Measurements from ENCODE around the gene RBMS1. TPM values are rescaled to one million over a fixed set of nuclear protein-coding genes. Genes with fewer than 3 reads are reported as not detected.
A peak's percentile ranks its signal among the peaks of the same experiment; 100 is the strongest.
"Not testable (repeated sequence)": the region's sequence is repeated elsewhere in the genome, so short reads cannot be mapped to it uniquely, and the experiment has no call there.

The RBMS1 gene
- total RNA-seq, 1 donor from 2014 or later: 136 TPM

DNA sequence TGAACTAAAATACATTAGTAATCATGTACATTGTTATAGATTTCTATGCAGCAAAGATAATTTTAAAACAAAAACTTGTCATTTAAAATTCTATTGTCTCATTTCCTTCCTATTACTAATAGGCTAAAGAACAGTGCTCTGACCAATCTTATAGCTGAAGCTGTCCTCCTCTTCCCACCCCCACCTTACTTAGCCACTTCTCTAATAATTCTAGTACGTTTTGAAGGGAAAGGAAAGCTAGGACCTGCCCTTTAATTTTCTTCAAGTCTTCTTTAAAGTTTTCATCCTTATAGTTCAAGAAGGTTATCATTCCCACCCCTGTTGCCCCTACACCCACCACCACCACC is 121.6 kb downstream of the RBMS1 start:
- peaks cover 5% of the 10 kb centered on the region for H3K36me3 Mint-ChIP-seq (ENCODE audit: low read depth, unreplicated experiment)
- peaks cover 11% of the 10 kb centered on the region for H3K27me3 Mint-ChIP-seq (ENCODE audit: unreplicated experiment)
- peak overlapping the region; percentile 95 for H3K27ac Mint-ChIP-seq (ENCODE audit: unreplicated experiment)
- H3K9me3 Mint-ChIP-seq (ENCODE audit: unreplicated experiment): no peaks in the 10 kb centered on the region
- TF ChIP-seq, protein P1, sequence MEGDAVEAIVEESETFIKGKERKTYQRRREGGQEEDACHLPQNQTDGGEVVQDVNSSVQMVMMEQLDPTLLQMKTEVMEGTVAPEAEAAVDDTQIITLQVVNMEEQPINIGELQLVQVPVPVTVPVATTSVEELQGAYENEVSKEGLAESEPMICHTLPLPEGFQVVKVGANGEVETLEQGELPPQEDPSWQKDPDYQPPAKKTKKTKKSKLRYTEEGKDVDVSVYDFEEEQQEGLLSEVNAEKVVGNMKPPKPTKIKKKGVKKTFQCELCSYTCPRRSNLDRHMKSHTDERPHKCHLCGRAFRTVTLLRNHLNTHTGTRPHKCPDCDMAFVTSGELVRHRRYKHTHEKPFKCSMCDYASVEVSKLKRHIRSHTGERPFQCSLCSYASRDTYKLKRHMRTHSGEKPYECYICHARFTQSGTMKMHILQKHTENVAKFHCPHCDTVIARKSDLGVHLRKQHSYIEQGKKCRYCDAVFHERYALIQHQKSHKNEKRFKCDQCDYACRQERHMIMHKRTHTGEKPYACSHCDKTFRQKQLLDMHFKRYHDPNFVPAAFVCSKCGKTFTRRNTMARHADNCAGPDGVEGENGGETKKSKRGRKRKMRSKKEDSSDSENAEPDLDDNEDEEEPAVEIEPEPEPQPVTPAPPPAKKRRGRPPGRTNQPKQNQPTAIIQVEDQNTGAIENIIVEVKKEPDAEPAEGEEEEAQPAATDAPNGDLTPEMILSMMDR (IDR thresholded peaks at IDR 0.05; ENCODE audit: unreplicated experiment): no peak
- H3K4me1 Mint-ChIP-seq (ENCODE audit: unreplicated experiment): peaks cover 82% of the 10 kb centered on the region
- H3K4me3 Mint-ChIP-seq (ENCODE audit: unreplicated experiment): peak overlapping the region; percentile 62
- no peak for DNase-seq (ENCODE audit: low spot score)

DNA sequence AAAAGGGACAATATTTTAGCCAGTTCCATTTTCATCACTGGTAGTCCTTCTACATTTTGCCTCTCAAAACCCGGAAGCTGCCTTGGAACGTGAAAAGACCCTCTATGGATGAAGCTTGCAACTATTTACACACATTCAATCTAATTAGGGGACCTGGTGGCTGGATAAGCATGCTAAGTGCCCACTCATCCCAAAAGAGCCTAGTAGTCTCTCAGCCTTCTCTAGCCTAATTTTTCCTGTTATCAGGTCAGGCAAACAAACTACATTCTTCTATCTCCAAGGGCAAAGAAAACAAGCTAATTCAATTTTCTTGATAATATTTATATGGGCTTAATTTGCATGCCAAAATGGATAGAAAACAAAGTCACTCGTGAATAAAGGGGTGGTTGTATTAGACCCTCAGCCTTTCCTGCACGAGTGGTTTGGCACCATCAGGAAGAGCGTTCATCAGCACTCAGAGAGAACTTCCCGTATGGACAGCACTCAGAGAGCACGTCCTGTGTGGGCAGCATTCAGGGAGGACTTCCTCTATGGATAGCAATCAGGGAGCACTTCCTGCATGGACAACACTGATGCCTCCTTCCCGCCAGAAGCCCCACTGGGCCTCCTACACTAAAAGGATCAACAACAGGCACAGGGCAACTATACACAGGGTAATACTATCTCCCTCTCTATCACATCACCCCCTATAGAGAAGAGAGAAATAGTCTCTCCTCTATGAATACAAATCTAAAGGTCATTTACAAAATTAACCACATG is 122.2 kb downstream of the RBMS1 start:
- Mint-ChIP-seq H3K4me3 (ENCODE audit: unreplicated experiment) (peak overlapping the region; percentile 35), H3K4me1 (ENCODE audit: unreplicated experiment) (peaks cover 79% of the 10 kb centered on the region), H3K36me3 (ENCODE audit: low read depth, unreplicated experiment) (peaks cover 5% of the 10 kb centered on the region), H3K27ac (ENCODE audit: unreplicated experiment) (peak overlapping the region; percentile 84), H3K27me3 (ENCODE audit: unreplicated experiment) (peaks cover 11% of the 10 kb centered on the region), H3K9me3 (ENCODE audit: unreplicated experiment) (no peaks in the 10 kb centered on the region)
- TF ChIP-seq, protein P1 (IDR thresholded peaks at IDR 0.05; ENCODE audit: unreplicated experiment): no peak
- peak; percentile 28 for DNase-seq (ENCODE audit: low spot score)

DNA sequence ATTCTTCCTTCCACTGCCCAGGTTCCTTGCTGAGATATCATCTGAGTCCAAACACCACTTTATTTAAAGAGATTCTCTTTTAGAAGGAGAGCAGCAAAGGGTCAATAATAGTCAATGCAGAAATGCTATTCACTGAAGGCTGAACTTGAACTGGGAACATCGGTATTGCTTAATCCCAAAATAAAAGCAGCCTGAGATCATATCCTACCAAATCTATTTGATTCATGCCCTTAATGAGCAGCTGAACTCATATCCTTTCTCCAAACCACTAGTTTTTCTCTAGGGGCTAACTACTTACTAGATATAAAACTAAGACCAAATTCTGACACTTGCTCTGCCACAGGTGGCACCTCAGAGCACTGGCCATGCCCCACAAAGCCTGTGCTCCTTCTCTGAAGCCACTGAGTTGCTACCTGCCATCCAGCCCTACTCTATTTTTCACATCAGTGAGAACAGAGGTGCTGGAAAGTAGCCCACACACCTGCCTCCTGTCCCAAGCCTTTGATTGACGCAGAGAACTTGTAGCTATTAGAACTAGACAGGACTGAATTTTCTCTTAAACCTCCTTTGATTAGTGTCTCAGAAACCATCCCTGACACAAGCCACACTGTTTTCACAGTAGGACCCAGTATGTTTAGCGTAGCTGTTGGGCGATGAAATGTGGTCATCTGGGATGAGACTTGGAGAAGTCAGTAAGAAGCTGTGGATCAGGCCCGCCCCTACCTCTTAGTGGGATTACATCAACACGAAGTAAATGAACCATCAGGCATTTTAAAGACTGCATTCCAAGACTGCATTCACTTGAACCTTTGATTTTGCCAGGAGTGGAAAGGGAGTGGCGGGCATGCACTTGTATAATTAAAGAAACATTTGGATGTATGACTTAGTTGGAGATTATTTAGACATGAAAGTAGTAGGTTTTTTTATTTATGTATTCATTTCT is 124.3 kb downstream of the RBMS1 start:
- peaks cover 79% of the 10 kb centered on the region for H3K4me1 Mint-ChIP-seq (ENCODE audit: unreplicated experiment)

DNA sequence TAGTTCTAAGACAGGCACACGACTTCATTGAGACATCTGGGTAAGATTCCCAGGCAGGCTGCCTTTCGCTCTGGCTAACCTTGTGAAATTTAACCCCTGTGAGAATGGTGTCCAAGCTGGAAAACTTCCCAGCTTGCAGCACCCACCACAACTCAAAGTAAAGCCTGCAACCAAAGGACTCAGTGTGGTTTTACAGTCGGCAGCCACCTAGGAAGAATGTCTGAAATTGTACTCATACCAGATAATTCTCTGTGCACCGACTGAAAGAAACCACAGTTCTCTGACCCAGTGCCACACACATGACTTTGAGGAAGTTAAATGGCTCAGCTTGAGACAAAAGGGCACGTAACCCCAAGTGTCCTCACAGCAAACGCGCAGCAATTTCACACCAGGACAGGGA is 125.7 kb downstream of the RBMS1 start:
- TF ChIP-seq, protein P1 (IDR thresholded peaks at IDR 0.05; ENCODE audit: unreplicated experiment): no peak
- peak overlapping the region; percentile 78 for H3K27ac Mint-ChIP-seq (ENCODE audit: unreplicated experiment)
- no peak overlapping the region for H3K4me3 Mint-ChIP-seq (ENCODE audit: unreplicated experiment)
- peaks cover 8% of the 10 kb centered on the region for H3K27me3 Mint-ChIP-seq (ENCODE audit: unreplicated experiment)
- H3K9me3 Mint-ChIP-seq (ENCODE audit: unreplicated experiment): no peaks in the 10 kb centered on the region
- no peak for DNase-seq (ENCODE audit: low spot score)
- peaks cover 78% of the 10 kb centered on the region for H3K4me1 Mint-ChIP-seq (ENCODE audit: unreplicated experiment)
- H3K36me3 Mint-ChIP-seq (ENCODE audit: low read depth, unreplicated experiment): peaks cover 27% of the 10 kb centered on the region

More for the DNA sequence above, 124.3 kb downstream of the RBMS1 start:
- Mint-ChIP-seq H3K36me3 (ENCODE audit: low read depth, unreplicated experiment) (peaks cover 18% of the 10 kb centered on the region), H3K27me3 (ENCODE audit: unreplicated experiment) (peaks cover 10% of the 10 kb centered on the region), H3K27ac (ENCODE audit: unreplicated experiment) (peak overlapping the region; percentile 23), H3K4me3 (ENCODE audit: unreplicated experiment) (no peak overlapping the region), H3K9me3 (ENCODE audit: unreplicated experiment) (no peaks in the 10 kb centered on the region)
- DNase-seq (ENCODE audit: low spot score): no peak
- TF ChIP-seq, protein P1 (IDR thresholded peaks at IDR 0.05; ENCODE audit: unreplicated experiment): no peak

DNA sequence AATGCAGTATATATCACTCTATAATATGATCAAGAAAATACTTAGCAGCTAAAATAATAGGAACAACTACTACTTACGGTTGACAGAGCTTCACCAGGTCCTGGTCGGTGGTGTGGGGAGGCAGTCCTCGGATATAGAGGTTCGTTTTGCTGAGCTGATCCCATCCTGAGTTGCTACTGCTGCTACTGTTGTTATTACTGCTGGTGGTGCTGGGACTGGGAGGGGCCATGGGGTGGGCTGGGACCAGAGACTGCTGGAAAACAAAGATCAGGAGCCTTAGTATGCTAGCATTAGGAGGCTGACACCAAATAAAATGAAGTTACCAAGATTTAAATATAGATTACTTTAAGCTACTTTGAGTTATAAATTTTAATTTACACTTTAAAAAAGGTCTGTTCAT is 126.5 kb downstream of the RBMS1 start:
- Mint-ChIP-seq H3K36me3 (ENCODE audit: low read depth, unreplicated experiment) (peaks cover 27% of the 10 kb centered on the region), H3K4me1 (ENCODE audit: unreplicated experiment) (peaks cover 71% of the 10 kb centered on the region)
- H3K4me3 Mint-ChIP-seq (ENCODE audit: unreplicated experiment); H3K9me3 Mint-ChIP-seq (ENCODE audit: unreplicated experiment); H3K27me3 Mint-ChIP-seq (ENCODE audit: unreplicated experiment); DNase-seq (ENCODE audit: low spot score); H3K27ac Mint-ChIP-seq (ENCODE audit: unreplicated experiment): not testable (repeated sequence)
